Right atrium auricular region (tissue), 2 donors: ENCODE results near the gene THEM5. TPM values are rescaled to one million over a fixed set of nuclear protein-coding genes. Genes with fewer than 3 reads are reported as not detected.

Source experiments
- DNase-seq: peaks from one replicate; pipeline ENCODE4 v3.0.0-alpha.2; 2019; ENCODE audit warnings: low spot score
- H3K27ac ChIP-seq, 2 donors: fragments of 200-600 bp; sonication (generic); 1 replicate in 1 of 2; 2 replicates in 1 of 2; pipeline ENCODE4 v1.5.1; 2016 to 2019
- H3K27me3 ChIP-seq, 2 donors: fragments of 200-600 bp; sonication (generic); one replicate each; pipeline versions ENCODE4 v1.5.1 to v1.6.0; 2017 to 2019
- H3K36me3 ChIP-seq: fragments of 200-600 bp; sonication (generic); one replicate; pipeline ENCODE4 v1.5.1; 2016
- H3K4me1 ChIP-seq, 2 donors: fragments of 200-600 bp; sonication (generic); one replicate each; pipeline versions ENCODE4 v1.5.1 to v1.6.0; 2017 to 2019
- H3K4me3 ChIP-seq, 2 donors: fragments of 200-600 bp; sonication (generic); 1 replicate in 1 of 2; 2 replicates in 1 of 2; pipeline ENCODE4 v1.5.1; 2017 to 2019; ENCODE audit warnings: mild to moderate bottlenecking in 1 of 2, moderate library complexity in 1 of 2
- H3K9me3 ChIP-seq, 2 donors: fragments of 200-600 bp; sonication (generic); one replicate each; pipeline ENCODE4 v1.5.1; 2019
- total RNA-seq, 2 donors: library from RNA; depleted of rRNA; stranded (reverse); fragments of >200 nt; gene quantifications; one replicate each; pipeline ENCODE4 v1.1.0, GENCODE V29; 2016
- TF ChIP-seq, protein P1 (sequence below), 2 donors: fragments of 200-600 bp; sonication (generic); IDR thresholded peaks; one replicate each; pipeline ENCODE4 v1.5.1; 2019; ENCODE audit warnings: antibody characterized with exemption in 2 of 2

THEM5 gene
- total RNA-seq, 2 donors from 2014 or later, result not detected

DNA sequence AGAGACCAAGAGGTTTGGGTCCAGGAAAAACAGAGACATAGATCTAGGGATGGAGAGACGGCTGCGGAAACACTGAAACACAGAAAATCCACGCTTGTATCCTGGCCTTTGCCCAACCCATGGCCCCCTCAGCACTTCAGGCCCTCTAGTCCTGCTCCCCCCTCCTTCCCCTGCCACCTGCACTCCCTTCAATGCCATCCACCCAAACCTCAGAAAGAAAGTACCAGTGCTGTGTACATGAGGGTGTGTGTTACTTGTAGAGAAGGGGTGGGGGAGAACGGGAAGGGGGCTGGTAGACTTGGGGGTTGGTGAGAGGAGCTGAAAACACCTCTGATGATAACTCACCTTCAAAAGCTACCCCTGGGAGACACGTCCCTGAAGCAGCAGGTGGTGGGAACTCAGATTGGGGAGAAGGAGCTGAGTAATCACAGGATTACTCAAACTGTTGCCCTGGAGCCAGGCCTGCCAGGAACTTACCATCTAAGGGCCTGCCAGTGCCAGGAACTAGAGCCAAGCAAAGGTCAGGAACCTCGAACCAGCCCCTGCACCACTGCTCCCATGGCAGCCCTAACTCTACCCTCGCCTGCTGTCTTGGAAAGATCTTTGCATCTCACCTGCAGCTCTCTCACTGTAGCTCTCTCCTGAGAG lies 33.4 kb downstream of the THEM5 start:
- Histone ChIP-seq H3K36me3 (no peaks in the 10 kb centered on the region), H3K9me3 (no peaks in the 10 kb centered on the region), H3K27ac (no peak overlapping the region), H3K4me1 (no peaks in the 10 kb centered on the region), H3K27me3 (no peaks in the 10 kb centered on the region), H3K4me3 (no peak overlapping the region)
- TF ChIP-seq, protein P1, sequence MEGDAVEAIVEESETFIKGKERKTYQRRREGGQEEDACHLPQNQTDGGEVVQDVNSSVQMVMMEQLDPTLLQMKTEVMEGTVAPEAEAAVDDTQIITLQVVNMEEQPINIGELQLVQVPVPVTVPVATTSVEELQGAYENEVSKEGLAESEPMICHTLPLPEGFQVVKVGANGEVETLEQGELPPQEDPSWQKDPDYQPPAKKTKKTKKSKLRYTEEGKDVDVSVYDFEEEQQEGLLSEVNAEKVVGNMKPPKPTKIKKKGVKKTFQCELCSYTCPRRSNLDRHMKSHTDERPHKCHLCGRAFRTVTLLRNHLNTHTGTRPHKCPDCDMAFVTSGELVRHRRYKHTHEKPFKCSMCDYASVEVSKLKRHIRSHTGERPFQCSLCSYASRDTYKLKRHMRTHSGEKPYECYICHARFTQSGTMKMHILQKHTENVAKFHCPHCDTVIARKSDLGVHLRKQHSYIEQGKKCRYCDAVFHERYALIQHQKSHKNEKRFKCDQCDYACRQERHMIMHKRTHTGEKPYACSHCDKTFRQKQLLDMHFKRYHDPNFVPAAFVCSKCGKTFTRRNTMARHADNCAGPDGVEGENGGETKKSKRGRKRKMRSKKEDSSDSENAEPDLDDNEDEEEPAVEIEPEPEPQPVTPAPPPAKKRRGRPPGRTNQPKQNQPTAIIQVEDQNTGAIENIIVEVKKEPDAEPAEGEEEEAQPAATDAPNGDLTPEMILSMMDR (IDR thresholded peaks at IDR 0.05), result no peak
- no peak for DNase-seq

DNA sequence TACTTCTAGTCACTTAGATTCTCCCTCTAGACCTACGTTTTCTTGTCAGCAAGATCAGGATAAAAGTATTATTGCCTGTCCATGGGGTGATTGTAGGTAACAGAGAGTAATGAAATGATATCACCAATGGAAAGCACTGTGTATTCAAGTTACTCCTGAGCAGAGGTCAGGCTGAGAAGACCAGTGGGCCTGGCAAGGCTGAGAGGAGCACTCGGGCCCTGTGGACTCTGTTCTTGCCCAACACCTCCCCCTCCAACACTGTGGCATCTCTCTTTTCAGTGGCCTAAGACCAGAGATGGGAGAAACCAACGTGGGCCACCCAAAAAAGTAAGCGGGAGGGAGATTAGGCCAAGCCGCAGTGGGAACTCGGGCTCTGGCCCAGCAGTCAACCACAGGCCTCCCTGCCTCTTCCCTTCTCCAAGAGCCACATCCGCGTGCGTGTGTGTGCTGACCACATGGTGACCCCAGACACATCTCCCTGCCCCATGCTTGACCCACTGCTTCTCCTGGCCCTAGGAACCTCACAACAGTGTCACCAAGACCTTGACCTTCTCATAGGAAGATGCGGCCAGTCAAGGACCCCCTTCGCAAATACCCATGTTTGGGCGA lies 34.2 kb downstream of the THEM5 start:
- Histone ChIP-seq H3K9me3 (no peaks in the 10 kb centered on the region), H3K4me3 (no peak overlapping the region), H3K27ac (no peak overlapping the region), H3K27me3 (no peaks in the 10 kb centered on the region), H3K4me1 (no peaks in the 10 kb centered on the region), H3K36me3 (no peaks in the 10 kb centered on the region)
- TF ChIP-seq, protein P1 (IDR thresholded peaks at IDR 0.05), result no peak
- no peak for DNase-seq

DNA sequence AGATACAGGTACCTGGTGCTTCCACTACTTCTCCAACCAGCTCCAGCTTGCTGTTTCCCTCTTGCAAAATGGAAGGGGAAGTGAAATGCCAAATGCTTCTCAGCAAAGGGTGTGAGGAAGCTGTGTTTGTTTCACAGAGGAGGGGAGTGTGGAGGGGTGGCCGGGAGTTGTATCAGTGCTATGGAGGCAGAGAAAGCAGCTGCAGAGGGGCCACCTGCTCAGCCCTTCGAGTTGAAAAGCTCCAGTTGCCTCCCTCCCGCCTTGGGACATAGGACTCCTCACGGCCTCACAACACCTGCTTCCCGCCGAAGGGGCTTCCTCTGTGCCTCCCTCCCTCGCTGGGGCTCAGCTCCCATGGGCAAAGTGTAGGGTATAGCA lies 36.2 kb downstream of the THEM5 start:
- TF ChIP-seq, protein P1 (IDR thresholded peaks at IDR 0.05), result no peak
- no peak for DNase-seq
- Histone ChIP-seq H3K27ac (no peak overlapping the region), H3K4me3 (no peak overlapping the region), H3K36me3 (no peaks in the 10 kb centered on the region), H3K9me3 (no peaks in the 10 kb centered on the region), H3K27me3 (no peaks in the 10 kb centered on the region), H3K4me1 (no peaks in the 10 kb centered on the region)

DNA sequence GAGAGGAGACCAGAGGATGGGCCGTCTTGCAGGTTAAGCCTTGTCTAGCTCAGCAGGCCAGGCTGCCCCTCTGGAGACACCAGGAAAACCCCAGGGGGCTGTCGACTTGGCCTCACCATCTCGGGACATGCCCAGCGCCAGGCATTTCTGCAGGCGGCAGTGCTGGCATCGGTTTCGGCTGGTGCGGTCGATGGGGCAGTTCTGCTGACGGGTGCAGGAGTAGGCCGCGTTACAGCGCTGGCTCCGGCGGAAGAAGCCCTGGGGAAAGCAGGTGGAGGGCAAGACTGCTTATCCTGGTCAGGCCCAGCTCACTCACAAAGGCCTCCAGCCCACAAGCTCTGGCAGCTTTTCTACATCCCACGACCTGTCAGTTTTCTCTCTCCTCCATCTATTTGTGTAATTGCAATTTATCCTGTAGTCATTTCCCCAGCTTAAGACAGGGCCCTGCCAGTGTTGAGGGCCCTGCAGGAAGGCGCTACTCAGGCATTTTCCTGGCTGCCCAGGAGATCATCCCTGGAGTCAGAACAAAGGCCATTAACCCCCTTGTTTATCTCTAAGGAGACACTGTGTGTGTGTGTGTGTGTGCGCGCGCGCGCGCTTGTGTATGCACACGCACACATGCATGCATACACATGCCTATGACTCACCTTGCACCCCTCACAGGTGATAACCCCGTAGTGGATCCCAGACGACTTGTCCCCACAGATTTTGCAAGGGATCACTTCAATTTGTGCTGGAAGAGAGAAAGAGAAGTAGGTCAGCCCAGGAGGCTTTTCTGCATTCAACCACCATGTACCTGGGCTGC lies 36.8 kb downstream of the THEM5 start:
- H3K9me3 ChIP-seq, result no peaks in the 10 kb centered on the region
- H3K27me3 ChIP-seq, result no peaks in the 10 kb centered on the region
- DNase-seq, result no peak
- no peak overlapping the region for H3K27ac ChIP-seq
- no peaks in the 10 kb centered on the region for H3K36me3 ChIP-seq
- TF ChIP-seq, protein P1 (IDR thresholded peaks at IDR 0.05), result no peak
- H3K4me3 ChIP-seq, result no peak overlapping the region
- H3K4me1 ChIP-seq, result no peaks in the 10 kb centered on the region

DNA sequence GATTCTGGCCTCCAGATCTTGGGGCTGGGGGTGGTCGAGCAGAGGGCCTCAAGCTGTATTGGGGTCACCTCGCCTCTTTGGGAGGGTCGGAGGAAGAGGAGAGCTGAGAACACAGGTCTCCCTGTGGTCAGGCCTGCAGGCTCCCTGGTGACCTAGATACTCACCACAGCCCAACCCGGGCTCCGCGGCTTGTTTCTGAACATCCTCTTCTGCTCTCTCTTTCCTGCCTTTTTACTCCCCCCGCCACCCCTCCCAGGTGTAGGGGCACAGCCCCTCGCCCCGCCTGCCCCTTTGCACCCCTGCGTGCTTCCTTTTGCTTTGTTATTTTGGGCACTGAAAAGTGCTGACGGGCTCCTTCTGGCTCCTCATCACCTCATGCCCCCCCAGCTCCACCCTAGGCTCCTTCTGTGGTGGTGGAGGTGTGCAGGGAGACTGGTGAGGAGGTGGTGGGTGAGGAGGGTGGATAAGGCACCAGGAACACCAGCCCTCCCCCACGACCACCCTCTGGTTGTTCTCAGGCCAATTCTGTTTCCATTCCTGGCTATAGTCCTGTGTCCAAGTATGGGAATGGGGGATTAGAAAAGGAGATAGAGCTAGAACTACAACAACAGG lies 37.7 kb downstream of the THEM5 start:
- Histone ChIP-seq H3K9me3 (no peaks in the 10 kb centered on the region), H3K4me3 (no peak overlapping the region), H3K36me3 (no peaks in the 10 kb centered on the region), H3K27ac (no peak overlapping the region), H3K27me3 (no peaks in the 10 kb centered on the region), H3K4me1 (no peaks in the 10 kb centered on the region)
- no peak for DNase-seq
- TF ChIP-seq, protein P1 (IDR thresholded peaks at IDR 0.05), result no peak
